KMS-11 (cell line): ENCODE measurements around the gene LNPEP.

Experiments used
- H2AFZ ChIP-seq: fragments of 200-600 bp; sonication (generic); 2 replicates; pipeline ENCODE4 v1.6.1; 2016; ENCODE audit warnings: antibody characterized with exemption, mixed run types, low read depth
- H3K27ac ChIP-seq: fragments of 200-600 bp; sonication (generic); 2 replicates; pipeline ENCODE4 v1.6.1; 2016; ENCODE audit warnings: mild to moderate bottlenecking, mixed run types
- H3K27me3 ChIP-seq: fragments of 200-600 bp; sonication (generic); 2 replicates; pipeline ENCODE4 v1.6.1; 2017; ENCODE audit warnings: mild to moderate bottlenecking, low read depth, mixed run types, moderate library complexity; ENCODE audit not compliant: insufficient read depth
- H3K36me3 ChIP-seq: fragments of 200-600 bp; sonication (generic); 2 replicates; pipeline ENCODE4 v1.6.1; 2017; ENCODE audit warnings: mild to moderate bottlenecking, mixed run types; ENCODE audit not compliant: insufficient read depth
- H3K4me1 ChIP-seq: fragments of 200-600 bp; sonication (generic); 2 replicates; pipeline ENCODE4 v1.6.1; 2016; ENCODE audit warnings: mild to moderate bottlenecking, low read depth, mixed run types; ENCODE audit not compliant: poor library complexity, severe bottlenecking
- H3K4me2 ChIP-seq: fragments of 200-600 bp; sonication (generic); 2 replicates; pipeline ENCODE4 v1.7.0; 2016; ENCODE audit warnings: mild to moderate bottlenecking, mixed run types
- H3K4me3 ChIP-seq: fragments of 200-600 bp; sonication (generic); IDR thresholded peaks from 2 replicates; pipeline ENCODE4 v1.6.1; 2017; ENCODE audit warnings: low read depth, low read length, mixed read lengths; ENCODE audit not compliant: insufficient read depth
- H3K79me2 ChIP-seq: fragments of 200-600 bp; sonication (generic); 2 replicates; pipeline ENCODE4 v1.6.1; 2016; ENCODE audit warnings: low read depth, mixed run types; ENCODE audit not compliant: insufficient read depth
- H3K9ac ChIP-seq: fragments of 200-600 bp; sonication (generic); 2 replicates; pipeline ENCODE4 v1.6.1; 2016; ENCODE audit warnings: mild to moderate bottlenecking, mixed run types
- H4K20me1 ChIP-seq: fragments of 200-600 bp; sonication (generic); 2 replicates; pipeline ENCODE4 v1.6.1; 2016; ENCODE audit warnings: mild to moderate bottlenecking, mixed run types; ENCODE audit not compliant: insufficient read depth
- TF ChIP-seq, protein P1 (sequence below): fragments of 200-600 bp; sonication (generic); conservative IDR thresholded peaks from 2 replicates; pipeline ENCODE4 v1.6.1; 2017; ENCODE audit warnings: low read depth, mild to moderate bottlenecking, antibody characterized with exemption, low read length, moderate library complexity, mixed read lengths

Gene LNPEP

DNA sequence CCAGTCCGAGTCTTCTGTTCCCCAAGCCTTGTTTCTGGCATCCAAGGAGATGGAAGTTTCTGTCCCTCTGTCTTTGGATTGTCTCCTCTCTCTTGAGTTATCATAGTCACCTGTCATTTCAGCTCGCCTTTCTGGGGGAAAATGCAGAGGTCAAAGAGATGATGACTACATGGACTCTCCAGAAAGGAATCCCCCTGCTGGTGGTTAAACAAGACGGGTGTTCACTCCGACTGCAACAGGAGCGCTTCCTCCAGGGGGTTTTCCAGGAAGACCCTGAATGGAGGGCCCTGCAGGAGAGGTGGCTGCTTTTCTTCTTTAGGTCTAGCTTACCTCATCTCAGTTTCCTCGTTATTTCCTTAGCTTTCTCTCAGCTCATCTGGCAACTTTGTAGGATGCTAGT is 34.5 kb upstream of the LNPEP start:
- no peak overlapping the region for H3K4me3 ChIP-seq
- peaks cover 3% of the 10 kb centered on the region; the same call in 1 of the 2 replicates for H3K36me3 ChIP-seq
- H3K4me1 ChIP-seq, result no peaks in the 10 kb centered on the region
- H3K27ac ChIP-seq, result no peak overlapping the region
- H3K9ac ChIP-seq, result no peak overlapping the region
- no peaks in the 10 kb centered on the region for H4K20me1 ChIP-seq
- no peaks in the 10 kb centered on the region for H3K27me3 ChIP-seq
- no peaks in the 10 kb centered on the region for H3K79me2 ChIP-seq
- no peak overlapping the region for H3K4me2 ChIP-seq
- H2AFZ ChIP-seq, result no peak overlapping the region
- TF ChIP-seq, protein P1, sequence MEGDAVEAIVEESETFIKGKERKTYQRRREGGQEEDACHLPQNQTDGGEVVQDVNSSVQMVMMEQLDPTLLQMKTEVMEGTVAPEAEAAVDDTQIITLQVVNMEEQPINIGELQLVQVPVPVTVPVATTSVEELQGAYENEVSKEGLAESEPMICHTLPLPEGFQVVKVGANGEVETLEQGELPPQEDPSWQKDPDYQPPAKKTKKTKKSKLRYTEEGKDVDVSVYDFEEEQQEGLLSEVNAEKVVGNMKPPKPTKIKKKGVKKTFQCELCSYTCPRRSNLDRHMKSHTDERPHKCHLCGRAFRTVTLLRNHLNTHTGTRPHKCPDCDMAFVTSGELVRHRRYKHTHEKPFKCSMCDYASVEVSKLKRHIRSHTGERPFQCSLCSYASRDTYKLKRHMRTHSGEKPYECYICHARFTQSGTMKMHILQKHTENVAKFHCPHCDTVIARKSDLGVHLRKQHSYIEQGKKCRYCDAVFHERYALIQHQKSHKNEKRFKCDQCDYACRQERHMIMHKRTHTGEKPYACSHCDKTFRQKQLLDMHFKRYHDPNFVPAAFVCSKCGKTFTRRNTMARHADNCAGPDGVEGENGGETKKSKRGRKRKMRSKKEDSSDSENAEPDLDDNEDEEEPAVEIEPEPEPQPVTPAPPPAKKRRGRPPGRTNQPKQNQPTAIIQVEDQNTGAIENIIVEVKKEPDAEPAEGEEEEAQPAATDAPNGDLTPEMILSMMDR, result no peak

DNA sequence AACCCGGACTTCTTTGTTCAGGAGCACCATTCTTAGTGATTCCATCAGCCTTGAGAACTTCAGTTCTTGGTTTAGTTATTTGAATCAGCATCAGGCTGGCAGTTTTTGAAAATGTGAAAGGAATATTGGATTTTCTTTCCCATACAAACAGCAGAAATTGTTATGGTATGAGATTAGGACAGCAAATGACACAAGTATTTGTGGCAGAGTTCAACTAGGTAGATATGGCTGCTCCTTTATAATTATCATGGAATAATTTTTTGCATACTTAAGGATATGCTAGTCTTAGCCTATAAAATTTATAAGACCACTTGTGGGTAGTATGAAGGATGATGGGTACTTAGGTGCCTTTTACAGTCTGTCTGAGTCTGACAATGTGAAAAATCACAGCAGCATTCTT is 34.0 kb upstream of the LNPEP start:
- H3K4me3 ChIP-seq, result no peak overlapping the region
- H4K20me1 ChIP-seq, result no peaks in the 10 kb centered on the region
- H3K36me3 ChIP-seq, result peaks cover 3% of the 10 kb centered on the region; the same call in 1 of the 2 replicates
- no peak overlapping the region for H2AFZ ChIP-seq
- TF ChIP-seq, protein P1, result no peak
- H3K4me2 ChIP-seq, result no peak overlapping the region
- no peak overlapping the region for H3K27ac ChIP-seq
- H3K27me3 ChIP-seq, result no peaks in the 10 kb centered on the region
- H3K4me1 ChIP-seq, result no peaks in the 10 kb centered on the region
- H3K79me2 ChIP-seq, result no peaks in the 10 kb centered on the region
- H3K9ac ChIP-seq, result no peak overlapping the region

DNA sequence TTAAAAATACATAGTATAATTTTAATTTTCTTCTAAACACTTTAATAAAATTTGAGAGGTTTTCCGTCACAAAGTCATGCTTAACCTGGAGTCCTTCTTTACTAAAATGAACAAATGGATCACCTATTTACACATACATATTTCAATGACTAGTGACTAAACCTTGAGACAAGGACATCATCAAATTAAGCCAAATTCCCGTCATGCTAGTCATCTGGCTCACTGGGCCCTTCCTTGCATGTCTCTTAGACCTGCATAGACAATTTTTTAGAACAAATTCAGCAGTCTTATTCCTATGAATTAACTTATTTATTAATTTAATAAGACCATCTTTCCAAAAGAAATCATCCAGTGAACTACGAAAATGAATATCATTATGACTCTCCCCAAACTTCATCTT is 33.0 kb upstream of the LNPEP start:
- no peak overlapping the region for H2AFZ ChIP-seq
- H3K36me3 ChIP-seq, result peaks cover 3% of the 10 kb centered on the region; the same call in 1 of the 2 replicates
- H3K27me3 ChIP-seq, result no peaks in the 10 kb centered on the region
- H3K27ac ChIP-seq, result no peak overlapping the region
- H3K4me2 ChIP-seq, result no peak overlapping the region
- no peak overlapping the region for H3K9ac ChIP-seq
- TF ChIP-seq, protein P1, result no peak
- H3K4me3 ChIP-seq, result no peak overlapping the region
- no peaks in the 10 kb centered on the region for H3K79me2 ChIP-seq
- H3K4me1 ChIP-seq, result no peaks in the 10 kb centered on the region
- H4K20me1 ChIP-seq, result no peaks in the 10 kb centered on the region

DNA sequence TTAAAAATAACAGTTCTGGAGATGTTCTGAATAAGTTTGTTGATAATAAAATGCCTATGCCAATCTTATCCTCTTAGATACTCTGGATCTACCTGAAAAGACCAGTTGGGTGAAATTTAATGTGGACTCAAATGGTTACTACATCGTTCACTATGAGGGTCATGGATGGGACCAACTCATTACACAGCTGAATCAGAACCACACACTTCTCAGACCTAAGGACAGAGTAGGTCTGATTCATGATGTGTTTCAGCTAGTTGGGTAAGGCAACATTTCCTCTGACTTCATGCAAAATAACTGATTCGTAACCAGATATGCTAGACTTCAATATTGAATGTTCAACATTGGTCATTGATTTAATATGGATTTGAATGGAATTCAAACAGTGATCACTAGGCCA is 32.6 kb upstream of the LNPEP start:
- H3K4me3 ChIP-seq, result no peak overlapping the region
- H3K4me1 ChIP-seq, result no peaks in the 10 kb centered on the region
- H4K20me1 ChIP-seq, result no peaks in the 10 kb centered on the region
- peaks cover 3% of the 10 kb centered on the region; the same call in 1 of the 2 replicates for H3K36me3 ChIP-seq
- no peak overlapping the region for H3K27ac ChIP-seq
- H3K79me2 ChIP-seq, result no peaks in the 10 kb centered on the region
- no peak overlapping the region for H3K4me2 ChIP-seq
- no peaks in the 10 kb centered on the region for H3K27me3 ChIP-seq
- H2AFZ ChIP-seq, result no peak overlapping the region
- TF ChIP-seq, protein P1, result no peak
- no peak overlapping the region for H3K9ac ChIP-seq
